GM12873 (cell line): ENCODE measurements around the gene CCND3.

ENCODE experiments used
- CTCF ChIP-seq: IDR thresholded peaks from 2 replicates; pipeline ENCODE4 v1.5.1; 2012; ENCODE audit warnings: low read depth, mild to moderate bottlenecking, moderate library complexity, low read length, control low read depth; ENCODE audit not compliant: insufficient read depth; ENCODE audit errors: missing control alignments

The CCND3 gene

GRCh38 chr6:41970436-41970846 lies 28.8 kb upstream of the CCND3 start:
- no peak for TF ChIP-seq CTCF

DNA sequence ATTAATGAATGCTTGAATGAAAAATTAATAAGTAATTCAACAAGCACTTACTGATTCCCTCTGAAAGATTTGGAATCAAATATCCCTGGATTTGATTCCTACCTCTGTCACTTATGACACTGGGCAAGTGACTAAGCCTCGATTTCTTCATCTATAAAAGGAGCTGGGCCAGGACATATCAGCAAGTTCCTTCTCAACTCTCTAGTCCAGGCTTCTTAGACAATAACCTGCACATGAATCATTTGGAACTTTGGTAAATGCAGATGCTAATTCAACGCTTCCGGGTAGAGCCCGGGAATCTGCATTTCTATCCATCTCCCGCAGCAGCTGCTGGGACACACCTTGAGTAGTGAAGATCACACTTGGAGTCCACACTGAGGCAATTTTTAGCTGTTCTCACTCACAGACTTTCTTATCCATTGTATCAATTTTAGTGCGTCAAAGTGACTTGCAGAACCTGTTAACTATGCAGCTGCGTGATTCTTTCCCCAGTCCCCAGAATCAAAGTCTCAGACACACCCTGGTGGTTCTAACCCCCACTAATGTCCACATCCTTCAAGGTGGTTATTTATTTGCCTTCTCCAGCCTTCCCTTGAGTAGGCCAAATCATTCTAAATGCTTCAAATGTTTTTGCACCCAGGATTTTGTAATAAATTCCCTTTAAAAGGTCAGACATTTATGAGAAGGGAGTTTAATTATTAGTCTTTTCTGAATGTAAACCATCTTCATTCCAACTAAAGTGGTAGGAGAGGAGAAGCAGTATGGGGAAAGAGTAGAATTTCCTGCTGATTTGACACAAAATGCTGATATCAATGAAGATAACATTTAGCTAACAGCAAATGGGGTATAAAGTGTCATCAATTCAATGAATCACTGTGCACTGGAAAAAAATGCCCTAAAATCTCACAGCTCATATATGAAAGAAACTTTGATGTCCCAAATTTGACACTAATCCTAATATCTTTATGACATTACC lies 26.0 kb upstream of the CCND3 start:
- no peak for TF ChIP-seq CTCF

DNA sequence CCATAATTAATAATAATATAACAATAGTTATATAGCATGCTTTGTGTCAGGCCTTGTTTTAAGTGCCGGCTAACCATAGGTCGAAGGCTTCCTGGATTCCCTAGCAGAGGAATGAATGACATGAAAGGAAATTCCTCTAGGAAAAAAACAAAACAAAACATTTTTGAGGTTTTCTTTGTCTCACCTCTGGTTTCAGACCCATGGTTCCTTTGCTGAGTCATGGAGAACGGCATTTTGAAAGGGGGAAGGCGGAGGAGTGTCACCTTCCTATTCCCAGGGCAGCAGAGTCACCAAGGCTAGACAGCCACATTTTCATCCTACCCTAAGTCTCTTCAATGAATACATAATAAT lies 25.3 kb upstream of the CCND3 start:
- TF ChIP-seq CTCF, result no peak

- no peak for TF ChIP-seq CTCF
Measured at GRCh38 chr6:41966214-41966920, 24.8 kb upstream of the CCND3 start.

DNA sequence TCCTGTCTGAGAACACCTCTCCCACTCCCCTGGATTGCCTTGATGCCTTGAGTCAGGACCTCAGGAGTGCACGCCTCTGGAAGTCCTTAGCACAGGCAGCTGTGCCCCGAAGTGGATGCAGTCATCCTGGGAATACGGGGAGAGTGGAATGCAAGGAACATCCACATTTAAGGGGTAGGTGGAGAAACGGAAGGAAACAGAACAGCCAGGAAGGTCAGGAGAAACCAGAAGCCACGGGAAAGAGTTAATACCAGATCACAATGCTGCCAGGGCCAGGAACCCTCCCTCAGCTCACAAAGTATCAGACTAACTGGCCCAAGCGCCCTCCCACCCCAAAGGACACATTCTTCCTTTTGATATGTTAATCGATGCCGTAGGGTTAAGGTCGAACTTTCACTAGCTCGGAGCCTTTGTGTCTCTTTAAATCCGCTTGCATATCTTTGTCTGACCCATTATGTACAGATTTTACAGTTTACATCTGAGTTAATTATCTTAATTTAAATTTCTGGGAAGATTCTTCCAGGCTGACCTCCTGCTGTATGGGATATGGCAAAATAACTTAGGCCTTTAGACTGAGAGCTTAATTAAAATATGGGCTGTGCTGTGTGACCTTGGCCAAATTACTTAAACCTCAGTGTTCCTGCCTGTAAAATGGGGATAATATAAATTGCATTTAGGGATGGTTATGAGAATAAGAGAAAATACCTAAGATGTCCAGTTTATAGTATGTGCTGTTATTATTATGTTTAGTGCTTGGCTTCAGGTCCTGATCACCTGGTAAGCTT lies 24.0 kb upstream of the CCND3 start:
- no peak for TF ChIP-seq CTCF

DNA sequence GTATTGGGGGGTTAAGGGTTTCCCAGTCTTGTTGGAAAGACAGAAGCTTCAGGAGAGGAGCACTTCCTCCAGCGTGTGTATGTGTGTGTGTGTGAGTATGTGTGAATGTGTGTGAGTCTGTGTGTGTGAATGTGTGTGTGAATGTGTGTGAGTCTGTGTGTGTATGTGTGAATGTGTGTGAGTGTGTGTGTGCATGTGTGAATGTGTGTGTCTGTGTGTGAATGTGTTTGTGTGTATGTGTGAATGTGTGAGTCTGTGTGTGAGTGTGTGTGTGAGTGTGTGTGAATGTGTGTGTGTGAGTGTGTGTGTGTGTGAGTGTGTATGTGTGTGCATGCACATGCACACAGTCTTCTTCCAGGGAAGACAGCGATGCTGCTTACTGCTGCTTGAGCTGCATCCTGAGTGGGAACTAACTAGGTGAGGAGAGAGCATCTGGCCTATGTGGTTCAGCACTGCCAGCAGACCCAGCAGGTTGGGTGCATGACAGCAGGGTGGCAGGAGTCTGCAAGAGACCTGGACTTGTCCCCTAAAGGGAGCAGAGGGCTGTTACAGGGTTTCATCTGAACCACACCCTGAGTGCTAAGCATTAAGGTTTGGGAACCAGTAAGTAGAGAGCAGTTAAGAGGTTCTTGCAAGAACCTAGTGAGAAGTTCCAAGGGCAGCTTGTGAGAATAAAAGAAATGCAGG lies 22.7 kb upstream of the CCND3 start:
- TF ChIP-seq CTCF, result no peak
